HepG2 (cell line): ENCODE measurements around the gene RPS28. TPM values are rescaled to one million over a fixed set of nuclear protein-coding genes. Genes with fewer than 3 reads are reported as not detected.

ENCODE experiments used
- FLYWCH1 ChIP-seq: sonication (generic); formaldehyde crosslinking; IDR thresholded peaks from 2 replicates; pipeline ENCODE4 v1.8.1; 2023; ENCODE audit warnings: mild to moderate bottlenecking, missing genetic modification reagents
- MAFG ChIP-seq: sonication (generic); formaldehyde crosslinking; IDR thresholded peaks from 2 replicates; pipeline ENCODE4 v1.5.1; 2020; ENCODE audit warnings: mild to moderate bottlenecking, missing genetic modification reagents
- MAFK ChIP-seq, 2 experiments: IDR thresholded peaks in 1 of 2; conservative IDR thresholded peaks in 1 of 2; 2 replicates each; pipeline ENCODE4 v1.6.1; 2011; ENCODE audit warnings: improper control_type of control experiment in 2 of 2, low read length in 2 of 2
- MED13 ChIP-seq: sonication (generic); formaldehyde crosslinking; IDR thresholded peaks from 2 replicates; pipeline ENCODE4 v1.5.0; 2020; ENCODE audit warnings: missing genetic modification reagents
- MEIS2 ChIP-seq: sonication (generic); formaldehyde crosslinking; IDR thresholded peaks from 2 replicates; pipeline ENCODE4 v1.9.0; 2021; ENCODE audit warnings: mild to moderate bottlenecking, missing genetic modification reagents
- RFX1 ChIP-seq: fragments of 450-650 bp; IDR thresholded peaks from 2 replicates; pipeline ENCODE4 v1.6.1; 2017
- SOX13 ChIP-seq, 3 experiments: fragments of 450-650 bp in 1 of 3; sonication (generic) in 1 of 3; formaldehyde crosslinking in 1 of 3; IDR thresholded peaks in 2 of 3; conservative IDR thresholded peaks in 1 of 3; 2 replicates each; pipeline versions ENCODE4 v1.5.0 to v1.6.1; 2016 to 2020; ENCODE audit warnings: antibody characterized with exemption in 1 of 3, mild to moderate bottlenecking in 1 of 3, missing compliant biosample characterization in 1 of 3, missing genetic modification reagents in 1 of 3, moderate library complexity in 1 of 3
- SOX5 ChIP-seq: IDR thresholded peaks from 2 replicates; pipeline ENCODE4 v1.6.1; 2016; ENCODE audit warnings: borderline replicate concordance
- SUZ12 ChIP-seq: fragments of 150-350 bp; IDR thresholded peaks from 2 replicates; pipeline ENCODE4 v1.6.1; 2014; ENCODE audit warnings: low read depth, low read length
- TOPORS ChIP-seq: sonication (generic); formaldehyde crosslinking; IDR thresholded peaks from 2 replicates; pipeline ENCODE4 v1.8.0; 2023; ENCODE audit warnings: mild to moderate bottlenecking, missing genetic modification reagents
- ZBTB7B ChIP-seq: sonication (generic); formaldehyde crosslinking; IDR thresholded peaks from 2 replicates; pipeline ENCODE4 v1.4.0; 2020; ENCODE audit warnings: missing genetic modification reagents
- ZEB1 ChIP-seq: IDR thresholded peaks from 2 replicates; pipeline ENCODE4 v1.6.1; 2012; ENCODE audit warnings: mild to moderate bottlenecking, low read depth, inconsistent platforms; ENCODE audit not compliant: insufficient replicate concordance
- ZNF160 ChIP-seq: sonication (generic); formaldehyde crosslinking; IDR thresholded peaks from 2 replicates; pipeline ENCODE4 v1.8.0; 2022; ENCODE audit warnings: mild to moderate bottlenecking, inconsistent platforms, missing genetic modification reagents
- ZNF264 ChIP-seq: sonication (generic); formaldehyde crosslinking; IDR thresholded peaks from 2 replicates; pipeline ENCODE4 v1.4.0; 2020; ENCODE audit warnings: missing genetic modification reagents
- ZNF577 ChIP-seq: sonication (generic); formaldehyde crosslinking; IDR thresholded peaks from 2 replicates; pipeline ENCODE4 v1.4.0; 2020; ENCODE audit warnings: mild to moderate bottlenecking, low read depth, missing genetic modification reagents, borderline replicate concordance
- ZNF652 ChIP-seq: IDR thresholded peaks from 2 replicates; pipeline ENCODE4 v1.6.1; 2016; ENCODE audit warnings: low read depth, borderline replicate concordance
- ZNF790 ChIP-seq: sonication (generic); formaldehyde crosslinking; IDR thresholded peaks from 2 replicates; pipeline ENCODE4 v1.8.0; 2022; ENCODE audit warnings: missing genetic modification reagents, mild to moderate bottlenecking, borderline replicate concordance
- polyA plus RNA-seq, 8 experiments: library from polyadenylated mRNA; depleted of rRNA in 3 of 8; stranded (reverse) in 7 of 8; unstranded in 1 of 8; fragments of >200 nt; fragmentation: Illumina TruSeq in 4 of 8; extraction: Trizol in 4 of 8; gene quantifications; 2 replicates each; pipeline versions ENCODE4 v1.2.1 to v1.2.3, GENCODE V29; 2011 to 2016; ENCODE audit warnings: low read depth in 4 of 8, missing spikeins in 1 of 8, mixed read lengths in 1 of 8; ENCODE audit not compliant: insufficient read depth in 1 of 8
- total RNA-seq, 5 experiments: library from RNA; depleted of rRNA; stranded (reverse); fragments of >200 nt; fragmentation: Illumina TruSeq; extraction: Trizol; gene quantifications; 2 replicates each; pipeline ENCODE4 v1.2.3, GENCODE V29; 2016; ENCODE audit warnings: low read depth in 1 of 5
- TF ChIP-seq, protein P1 (sequence below): sonication (generic); formaldehyde crosslinking; IDR thresholded peaks from 2 replicates; pipeline ENCODE4 v1.4.0; 2020; ENCODE audit warnings: mild to moderate bottlenecking, missing genetic modification reagents
- TF ChIP-seq, protein P2 (sequence below): sonication (generic); formaldehyde crosslinking; conservative IDR thresholded peaks from 2 replicates; pipeline ENCODE4 v1.8.0; 2022; ENCODE audit warnings: mild to moderate bottlenecking, moderate library complexity, missing genetic modification reagents
- TF ChIP-seq, protein P3 (sequence below): sonication (generic); formaldehyde crosslinking; IDR thresholded peaks from 2 replicates; pipeline ENCODE4 v1.5.0; 2020; ENCODE audit warnings: mild to moderate bottlenecking, missing genetic modification reagents
- TF ChIP-seq, protein P4 (sequence below): sonication (generic); formaldehyde crosslinking; IDR thresholded peaks from 2 replicates; pipeline ENCODE4 v1.8.1; 2022; ENCODE audit warnings: mild to moderate bottlenecking, missing genetic modification reagents

Gene RPS28
- total and polyA plus RNA-seq, 2 of the 13 experiments (the other 11 are each of a cell fraction or from before 2014, with no cell fraction given): 281 to 545 TPM

DNA sequence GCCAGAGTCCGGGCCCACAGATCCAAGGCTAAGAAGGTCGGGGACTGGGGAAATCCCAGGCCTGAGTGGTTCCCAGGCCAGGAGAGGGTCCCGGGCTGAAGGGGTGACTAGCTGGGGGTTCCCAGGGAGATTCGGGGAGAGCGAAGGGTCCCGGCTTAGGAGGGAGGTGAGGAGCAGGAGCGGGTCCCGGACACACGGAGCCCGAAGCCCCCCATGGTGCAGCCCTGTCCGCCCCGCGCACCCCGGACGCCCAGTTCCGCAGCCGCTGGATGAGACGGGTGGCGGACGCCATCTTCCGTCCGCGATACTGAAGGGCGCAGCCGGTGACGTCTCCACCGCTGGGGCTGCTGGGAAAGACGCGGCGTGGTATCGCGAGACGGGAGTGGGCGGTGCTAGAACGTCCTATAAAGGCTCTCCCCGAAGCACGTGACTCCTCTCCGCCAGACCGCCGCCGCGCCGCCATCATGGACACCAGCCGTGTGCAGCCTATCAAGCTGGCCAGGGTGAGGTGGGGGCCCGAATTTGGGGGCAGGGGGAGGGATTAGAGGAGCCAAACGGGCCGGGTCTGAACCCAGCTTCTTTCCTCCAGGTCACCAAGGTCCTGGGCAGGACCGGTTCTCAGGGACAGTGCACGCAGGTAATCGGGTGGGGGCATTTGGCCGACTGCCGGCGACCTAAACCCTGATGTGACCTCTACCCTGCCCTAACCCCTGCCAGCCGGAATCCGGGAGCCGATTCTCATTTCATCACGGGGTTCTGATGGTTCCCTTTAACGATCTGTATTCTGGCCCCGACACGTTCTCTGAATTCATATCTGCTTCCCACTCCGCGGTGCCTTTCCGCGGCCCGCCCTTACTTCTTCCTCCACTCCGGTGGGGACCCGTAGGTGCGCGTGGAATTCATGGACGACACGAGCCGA is at the start of gene RPS28, which contains the start of gene NDUFA7 (continued):
- TF ChIP-seq, protein P1, sequence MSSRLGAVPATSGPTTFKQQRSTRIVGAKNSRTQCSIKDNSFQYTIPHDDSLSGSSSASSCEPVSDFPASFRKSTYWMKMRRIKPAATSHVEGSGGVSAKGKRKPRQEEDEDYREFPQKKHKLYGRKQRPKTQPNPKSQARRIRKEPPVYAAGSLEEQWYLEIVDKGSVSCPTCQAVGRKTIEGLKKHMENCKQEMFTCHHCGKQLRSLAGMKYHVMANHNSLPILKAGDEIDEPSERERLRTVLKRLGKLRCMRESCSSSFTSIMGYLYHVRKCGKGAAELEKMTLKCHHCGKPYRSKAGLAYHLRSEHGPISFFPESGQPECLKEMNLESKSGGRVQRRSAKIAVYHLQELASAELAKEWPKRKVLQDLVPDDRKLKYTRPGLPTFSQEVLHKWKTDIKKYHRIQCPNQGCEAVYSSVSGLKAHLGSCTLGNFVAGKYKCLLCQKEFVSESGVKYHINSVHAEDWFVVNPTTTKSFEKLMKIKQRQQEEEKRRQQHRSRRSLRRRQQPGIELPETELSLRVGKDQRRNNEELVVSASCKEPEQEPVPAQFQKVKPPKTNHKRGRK: no peak
- TF ChIP-seq ZEB1: peak; percentile 52
- TF ChIP-seq, protein P2, sequence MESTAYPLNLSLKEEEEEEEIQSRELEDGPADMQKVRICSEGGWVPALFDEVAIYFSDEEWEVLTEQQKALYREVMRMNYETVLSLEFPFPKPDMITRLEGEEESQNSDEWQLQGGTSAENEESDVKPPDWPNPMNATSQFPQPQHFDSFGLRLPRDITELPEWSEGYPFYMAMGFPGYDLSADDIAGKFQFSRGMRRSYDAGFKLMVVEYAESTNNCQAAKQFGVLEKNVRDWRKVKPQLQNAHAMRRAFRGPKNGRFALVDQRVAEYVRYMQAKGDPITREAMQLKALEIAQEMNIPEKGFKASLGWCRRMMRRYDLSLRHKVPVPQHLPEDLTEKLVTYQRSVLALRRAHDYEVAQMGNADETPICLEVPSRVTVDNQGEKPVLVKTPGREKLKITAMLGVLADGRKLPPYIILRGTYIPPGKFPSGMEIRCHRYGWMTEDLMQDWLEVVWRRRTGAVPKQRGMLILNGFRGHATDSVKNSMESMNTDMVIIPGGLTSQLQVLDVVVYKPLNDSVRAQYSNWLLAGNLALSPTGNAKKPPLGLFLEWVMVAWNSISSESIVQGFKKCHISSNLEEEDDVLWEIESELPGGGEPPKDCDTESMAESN (CRISPR knock-in tag): peak; percentile 55; the same call in 1 of the 2 replicates
- 0 out of 2 replicates have a peak, but pooled peaks have one; percentile 21 for TF ChIP-seq SOX5 (CRISPR knock-in tag)
- peak; percentile 25; the same call in 1 of the 2 replicates for TF ChIP-seq ZNF790 (CRISPR knock-in tag)
- peak; percentile 30; the same call in 1 of the 2 replicates for TF ChIP-seq TOPORS (CRISPR knock-in tag)
- no peak; the same call in 1 of the 2 replicates for TF ChIP-seq ZNF652 (CRISPR knock-in tag)
- TF ChIP-seq SOX13 (IDR thresholded peaks at IDR 0.05): no peak
- TF ChIP-seq SOX13 (CRISPR knock-in tag; conservative IDR thresholded peaks at IDR 0.05 in 1 of 2, IDR thresholded peaks at IDR 0.05 in 1 of 2): peak in 1 of 2 experiments; percentile 10; a peak in 1 of 4 replicates
- 0 out of 4 replicates have a peak, but pooled peaks of 1 of the 2 experiments have one; percentile 2 for TF ChIP-seq MAFK (conservative IDR thresholded peaks at IDR 0.05 in 1 of 2, IDR thresholded peaks at IDR 0.05 in 1 of 2; ENCODE audit: low read length in 2 of 2)
- TF ChIP-seq MED13 (CRISPR knock-in tag): no peak
- TF ChIP-seq ZNF160 (CRISPR knock-in tag): no peak; the same call in 1 of the 2 replicates
- TF ChIP-seq ZNF264 (CRISPR knock-in tag): 0 out of 2 replicates have a peak, but pooled peaks have one; percentile 31
- TF ChIP-seq MEIS2 (CRISPR knock-in tag): peak; percentile 55; the same call in 1 of the 2 replicates
- TF ChIP-seq, protein P3, sequence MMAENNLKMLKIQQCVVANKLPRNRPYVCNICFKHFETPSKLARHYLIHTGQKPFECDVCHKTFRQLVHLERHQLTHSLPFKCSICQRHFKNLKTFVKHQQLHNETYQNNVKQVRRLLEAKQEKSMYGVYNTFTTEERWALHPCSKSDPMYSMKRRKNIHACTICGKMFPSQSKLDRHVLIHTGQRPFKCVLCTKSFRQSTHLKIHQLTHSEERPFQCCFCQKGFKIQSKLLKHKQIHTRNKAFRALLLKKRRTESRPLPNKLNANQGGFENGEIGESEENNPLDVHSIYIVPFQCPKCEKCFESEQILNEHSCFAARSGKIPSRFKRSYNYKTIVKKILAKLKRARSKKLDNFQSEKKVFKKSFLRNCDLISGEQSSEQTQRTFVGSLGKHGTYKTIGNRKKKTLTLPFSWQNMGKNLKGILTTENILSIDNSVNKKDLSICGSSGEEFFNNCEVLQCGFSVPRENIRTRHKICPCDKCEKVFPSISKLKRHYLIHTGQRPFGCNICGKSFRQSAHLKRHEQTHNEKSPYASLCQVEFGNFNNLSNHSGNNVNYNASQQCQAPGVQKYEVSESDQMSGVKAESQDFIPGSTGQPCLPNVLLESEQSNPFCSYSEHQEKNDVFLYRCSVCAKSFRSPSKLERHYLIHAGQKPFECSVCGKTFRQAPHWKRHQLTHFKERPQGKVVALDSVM: no peak
- TF ChIP-seq, protein P4, sequence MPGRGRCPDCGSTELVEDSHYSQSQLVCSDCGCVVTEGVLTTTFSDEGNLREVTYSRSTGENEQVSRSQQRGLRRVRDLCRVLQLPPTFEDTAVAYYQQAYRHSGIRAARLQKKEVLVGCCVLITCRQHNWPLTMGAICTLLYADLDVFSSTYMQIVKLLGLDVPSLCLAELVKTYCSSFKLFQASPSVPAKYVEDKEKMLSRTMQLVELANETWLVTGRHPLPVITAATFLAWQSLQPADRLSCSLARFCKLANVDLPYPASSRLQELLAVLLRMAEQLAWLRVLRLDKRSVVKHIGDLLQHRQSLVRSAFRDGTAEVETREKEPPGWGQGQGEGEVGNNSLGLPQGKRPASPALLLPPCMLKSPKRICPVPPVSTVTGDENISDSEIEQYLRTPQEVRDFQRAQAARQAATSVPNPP (CRISPR knock-in tag): peak; percentile 63; the same call in 1 of the 2 replicates
- no peak for TF ChIP-seq ZNF577 (CRISPR knock-in tag)
- TF ChIP-seq RFX1: no peak
- no peak for TF ChIP-seq FLYWCH1 (CRISPR knock-in tag)
- no peak for TF ChIP-seq MAFG (CRISPR knock-in tag)
- peak; percentile 61 for TF ChIP-seq SUZ12
- TF ChIP-seq ZBTB7B (CRISPR knock-in tag): no peak
